Stimulated activated naive CD4-positive, alpha-beta T cell treated with Interleukin-2 at 50 U/mL for 16 hours (primary cell): ENCODE results near the gene AP1G2.

Experiments
- DNase-seq: peaks from one replicate; lab custom pipeline; 2025; lab: John Stamatoyannopoulos, UW

The AP1G2 gene

GRCh38 chr14:23556700-23557440, 10.7 kb downstream of the AP1G2 start:
- DNase-seq: no peak

GRCh38 chr14:23555882-23556699, 11.5 kb downstream of the AP1G2 start, which contains the start of gene THTPA:
Gene THTPA (plus strand): TSS chr14:23556271. CDS start chr14:23556758, 487 bp downstream.
- DNase-seq: peak; percentile 93

GRCh38 chr14:23555533-23555881, 12.1 kb downstream of the AP1G2 start:
- DNase-seq: no peak

GRCh38 chr14:23551266-23552028, 16.1 kb downstream of the AP1G2 start, which contains the start of gene ZFHX2:
Gene ZFHX2 (minus strand): TSS chr14:23551765. CDS start chr14:23535325, 16,440 bp downstream.
- DNase-seq: peak; percentile 82

GRCh38 chr14:23550812-23551265, 16.8 kb downstream of the AP1G2 start:
- DNase-seq: no peak

- DNase-seq: no peak
These were observed 17.3 kb downstream of the AP1G2 start for GRCh38 chr14:23550131-23550811.

GRCh38 chr14:23548351-23549318, 19.0 kb downstream of the AP1G2 start:
- DNase-seq: no peak

GRCh38 chr14:23547924-23548323, 19.7 kb downstream of the AP1G2 start:
- no peak for DNase-seq

- no peak for DNase-seq
These were observed 21.0 kb downstream of the AP1G2 start for GRCh38 chr14:23546450-23547035.

- no peak for DNase-seq
These were observed 21.7 kb downstream of the AP1G2 start for GRCh38 chr14:23545740-23546365.

- DNase-seq: no peak
These were observed 22.8 kb downstream of the AP1G2 start for GRCh38 chr14:23544511-23545447.

GRCh38 chr14:23543403-23543802, 24.2 kb downstream of the AP1G2 start:
- DNase-seq: no peak

GRCh38 chr14:23542261-23542660, 25.3 kb downstream of the AP1G2 start:
- DNase-seq: no peak

GRCh38 chr14:23540141-23540469, 27.5 kb downstream of the AP1G2 start:
- no peak for DNase-seq

- DNase-seq: no peak
These were observed 28.1 kb downstream of the AP1G2 start for GRCh38 chr14:23539248-23540140.

- no peak for DNase-seq
These were observed 28.8 kb downstream of the AP1G2 start for GRCh38 chr14:23538785-23539184.

- no peak for DNase-seq
These were observed 29.4 kb downstream of the AP1G2 start for GRCh38 chr14:23538050-23538718.
